Measurements from ENCODE around the gene GPRC5C. TPM values are rescaled to one million over a fixed set of nuclear protein-coding genes. Genes with fewer than 3 reads are reported as not detected.

Gene GPRC5C
- total RNA-seq, 1 donor from 2014 or later, result 4.2 TPM

Small RNAs within 50 kb of the gene (small RNA-seq; reads per million reads assigned to genes)
- gene RNA5SP448 (ENCODE audit: low replicate concordance), result not detected

Other genes starting within 250 kb of the GPRC5C start
- 757 TPM for gene RPL38, start 228.4 kb upstream of the GPRC5C start, total RNA-seq
- gene TTYH2, start 218.5 kb upstream of the GPRC5C start, total RNA-seq, result 6.4 TPM
- 0.25 TPM for gene DNAI2, start 157.9 kb upstream of the GPRC5C start, total RNA-seq
- gene KIF19, start 105.9 kb upstream of the GPRC5C start, total RNA-seq, result under 0.01 TPM
- 4.4 TPM for gene BTBD17, start 70.2 kb upstream of the GPRC5C start, total RNA-seq
- gene GPR142, start 64.6 kb upstream of the GPRC5C start, total RNA-seq, result not detected
- gene CD300A, start 34.5 kb downstream of the GPRC5C start, total RNA-seq, result 2.0 TPM
- under 0.01 TPM for gene CD300LB, start 99.4 kb downstream of the GPRC5C start, total RNA-seq
- gene CD300C, start 114.0 kb downstream of the GPRC5C start, total RNA-seq, result under 0.01 TPM
- gene CD300H, start 135.4 kb downstream of the GPRC5C start, total RNA-seq, result not detected
- gene CD300LD, start 160.2 kb downstream of the GPRC5C start, total RNA-seq, result not detected
- gene CD300E, start 191.7 kb downstream of the GPRC5C start, total RNA-seq, result under 0.01 TPM